ENCODE data around the gene NCAPD3.
A peak's percentile ranks its signal among the peaks of the same experiment; 100 is the strongest.

NCAPD3 gene

DNA sequence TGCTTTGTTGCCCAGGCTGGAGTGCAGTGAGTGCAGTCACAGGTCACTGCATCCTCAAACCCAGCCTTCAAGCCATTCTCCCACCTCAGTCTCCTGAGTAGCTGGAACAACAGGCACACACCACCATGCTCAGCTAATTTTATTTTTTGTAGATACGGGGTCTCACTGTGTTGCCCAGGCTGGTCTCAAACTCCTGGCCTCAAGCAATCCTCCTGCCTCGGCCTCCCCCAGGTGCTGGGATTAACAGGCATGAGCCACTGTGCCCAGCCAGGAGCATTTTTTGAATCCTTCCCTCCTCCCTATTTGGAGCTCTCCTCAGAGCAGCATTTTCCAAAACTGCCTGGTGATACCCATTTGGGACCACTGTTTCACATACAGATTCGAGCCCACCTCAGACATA is 77.2 kb downstream of the NCAPD3 start:
- DNase-seq (ENCODE audit: insufficient read length, low spot score) (no peak), FAIRE-seq (no peak)
- TF ChIP-seq, protein P1, sequence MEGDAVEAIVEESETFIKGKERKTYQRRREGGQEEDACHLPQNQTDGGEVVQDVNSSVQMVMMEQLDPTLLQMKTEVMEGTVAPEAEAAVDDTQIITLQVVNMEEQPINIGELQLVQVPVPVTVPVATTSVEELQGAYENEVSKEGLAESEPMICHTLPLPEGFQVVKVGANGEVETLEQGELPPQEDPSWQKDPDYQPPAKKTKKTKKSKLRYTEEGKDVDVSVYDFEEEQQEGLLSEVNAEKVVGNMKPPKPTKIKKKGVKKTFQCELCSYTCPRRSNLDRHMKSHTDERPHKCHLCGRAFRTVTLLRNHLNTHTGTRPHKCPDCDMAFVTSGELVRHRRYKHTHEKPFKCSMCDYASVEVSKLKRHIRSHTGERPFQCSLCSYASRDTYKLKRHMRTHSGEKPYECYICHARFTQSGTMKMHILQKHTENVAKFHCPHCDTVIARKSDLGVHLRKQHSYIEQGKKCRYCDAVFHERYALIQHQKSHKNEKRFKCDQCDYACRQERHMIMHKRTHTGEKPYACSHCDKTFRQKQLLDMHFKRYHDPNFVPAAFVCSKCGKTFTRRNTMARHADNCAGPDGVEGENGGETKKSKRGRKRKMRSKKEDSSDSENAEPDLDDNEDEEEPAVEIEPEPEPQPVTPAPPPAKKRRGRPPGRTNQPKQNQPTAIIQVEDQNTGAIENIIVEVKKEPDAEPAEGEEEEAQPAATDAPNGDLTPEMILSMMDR (IDR thresholded peaks at IDR 0.05; ENCODE audit: insufficient read depth, missing control alignments) = no peak

DNA sequence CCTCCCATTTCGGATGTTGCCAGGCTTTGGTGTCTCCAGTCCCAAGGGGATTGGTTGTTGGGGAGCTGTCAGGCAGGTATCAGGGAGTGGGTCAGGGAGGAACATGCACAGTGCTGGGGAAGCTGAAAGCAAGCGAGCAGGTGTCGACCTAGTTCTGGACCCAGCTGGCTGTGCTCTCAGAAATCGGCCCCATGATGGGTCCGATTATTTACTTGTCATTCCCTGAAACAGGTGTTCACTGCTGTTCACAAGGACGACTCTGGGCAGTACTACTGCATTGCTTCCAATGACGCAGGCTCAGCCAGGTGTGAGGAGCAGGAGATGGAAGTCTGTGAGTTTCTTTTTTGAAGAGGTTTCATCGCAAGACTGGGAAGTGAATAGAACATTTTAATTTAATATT is 78.1 kb downstream of the NCAPD3 start:
- TF ChIP-seq, protein P1 (IDR thresholded peaks at IDR 0.05; ENCODE audit: insufficient read depth, missing control alignments) = no peak
- DNase-seq (ENCODE audit: insufficient read length, low spot score) (no peak), FAIRE-seq (no peak)

DNA sequence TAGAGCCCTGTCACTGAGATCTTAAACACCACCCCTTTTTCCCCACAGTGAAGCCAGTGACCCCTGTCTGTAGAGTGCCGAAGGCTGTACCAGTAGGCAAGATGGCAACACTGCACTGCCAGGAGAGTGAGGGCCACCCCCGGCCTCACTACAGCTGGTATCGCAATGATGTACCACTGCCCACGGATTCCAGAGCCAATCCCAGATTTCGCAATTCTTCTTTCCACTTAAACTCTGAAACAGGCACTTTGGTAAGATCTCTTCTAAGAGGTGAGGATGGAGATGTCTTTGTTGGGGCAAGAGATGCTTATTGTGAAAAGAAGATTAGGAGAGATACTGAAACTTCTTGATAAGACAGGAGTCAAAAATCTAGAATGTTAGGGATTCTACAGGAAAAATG is 79.0 kb downstream of the NCAPD3 start:
- no peak for DNase-seq (ENCODE audit: insufficient read length, low spot score)
- TF ChIP-seq, protein P1 (IDR thresholded peaks at IDR 0.05; ENCODE audit: insufficient read depth, missing control alignments) = no peak
- no peak for FAIRE-seq

DNA sequence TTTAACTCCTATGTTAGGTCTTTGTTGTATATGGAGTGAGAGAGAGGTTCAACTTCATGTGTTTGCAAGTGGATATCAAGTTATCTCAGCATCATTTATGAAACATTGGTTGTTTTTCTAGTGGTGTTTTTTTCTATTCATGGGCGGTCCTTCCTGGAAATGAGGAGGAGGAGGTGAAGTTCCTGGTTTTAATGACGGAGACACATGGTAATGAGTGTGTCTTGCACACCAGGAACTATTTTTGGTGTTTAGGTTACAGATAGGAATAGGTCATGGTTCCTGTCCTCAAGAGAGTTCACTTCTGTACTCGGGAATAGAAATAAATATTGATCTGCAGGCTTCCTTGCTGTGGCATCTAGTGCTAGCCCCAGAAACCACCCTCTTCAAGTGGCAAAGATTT is 80.0 kb downstream of the NCAPD3 start:
- TF ChIP-seq, protein P1 (IDR thresholded peaks at IDR 0.05; ENCODE audit: insufficient read depth, missing control alignments) = no peak
- DNase-seq (ENCODE audit: insufficient read length, low spot score) (no peak), FAIRE-seq (no peak)

DNA sequence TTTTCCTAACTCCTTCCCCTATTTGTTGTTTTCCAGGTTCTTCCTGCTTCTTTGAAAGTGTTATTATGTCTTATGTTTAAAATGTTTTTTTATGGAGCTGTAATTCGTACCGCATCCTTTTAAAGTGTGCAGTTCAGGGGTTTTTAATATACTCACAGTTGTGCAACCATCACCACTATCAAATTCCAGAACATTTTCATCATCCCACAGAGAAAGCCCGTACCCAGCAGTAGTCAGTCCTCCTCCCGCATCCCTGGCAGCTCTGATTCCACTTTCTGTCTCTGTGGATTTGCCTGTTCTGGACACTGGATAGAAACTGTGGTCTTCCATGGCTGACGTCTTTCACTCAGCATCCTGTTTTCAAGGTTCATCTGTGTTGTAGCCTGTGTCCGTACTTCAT is 81.2 kb downstream of the NCAPD3 start:
- TF ChIP-seq, protein P1 (IDR thresholded peaks at IDR 0.05; ENCODE audit: insufficient read depth, missing control alignments) = no peak
- DNase-seq (ENCODE audit: insufficient read length, low spot score) = no peak
- FAIRE-seq = no peak

DNA sequence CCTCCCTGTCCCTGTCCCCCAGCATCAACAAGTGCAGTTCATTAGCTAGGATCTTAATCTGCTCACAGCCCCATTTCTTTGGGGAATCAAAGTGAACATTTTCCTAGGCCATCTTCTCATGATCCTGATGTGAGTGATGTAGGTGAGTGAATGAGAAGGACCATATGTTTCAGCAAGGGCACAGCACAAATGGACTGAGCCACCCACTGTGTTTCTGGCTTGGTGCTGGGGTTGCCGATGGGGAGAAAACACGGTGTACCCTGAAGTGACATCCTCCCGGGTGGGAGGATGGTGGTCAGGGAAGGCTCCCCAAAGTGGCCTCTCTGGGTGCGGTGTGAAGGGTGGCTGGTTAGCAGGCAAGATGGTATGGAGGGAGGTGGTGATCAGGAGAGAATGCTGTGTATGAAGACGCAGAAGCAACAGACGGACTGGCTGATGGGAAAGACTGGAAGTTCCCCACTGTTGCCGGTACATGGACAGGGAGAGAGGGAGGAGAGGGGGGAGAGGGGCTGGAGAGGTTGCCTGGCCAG is 82.7 kb downstream of the NCAPD3 start:
- TF ChIP-seq, protein P1 (IDR thresholded peaks at IDR 0.05; ENCODE audit: insufficient read depth, missing control alignments) = no peak
- DNase-seq (ENCODE audit: insufficient read length, low spot score) (no peak), FAIRE-seq (no peak)

DNA sequence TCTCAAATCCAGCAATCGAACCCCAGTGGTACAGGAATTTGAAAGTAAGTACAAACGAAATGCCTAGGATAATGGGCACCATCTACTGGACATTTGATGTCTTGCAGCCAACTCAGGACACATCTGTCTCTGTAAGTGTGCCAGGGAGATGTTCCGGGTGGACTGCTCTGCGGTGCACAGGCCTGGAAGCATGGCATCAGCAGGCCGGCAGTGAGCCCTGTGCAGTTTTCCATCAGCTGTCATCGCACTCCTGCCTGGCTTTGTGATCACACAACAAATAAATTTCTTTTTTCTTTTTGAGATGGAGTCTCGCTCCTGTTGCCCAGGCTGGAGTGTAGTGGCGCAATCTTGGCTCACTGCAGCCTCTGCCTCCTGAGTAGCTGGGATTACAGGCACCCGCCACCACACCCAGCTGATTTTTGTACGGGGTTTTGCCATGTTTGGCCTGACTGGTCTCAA is 83.9 kb downstream of the NCAPD3 start:
- TF ChIP-seq, protein P1 (IDR thresholded peaks at IDR 0.05; ENCODE audit: insufficient read depth, missing control alignments) = peak; percentile 81
- FAIRE-seq (peak; percentile 77), DNase-seq (ENCODE audit: insufficient read length, low spot score) (peak; percentile 51)
